Activated T-cell treated with anti-CD3 and anti-CD28 coated beads for 1 hour (primary cell): ENCODE data around the gene TP53I13.
"Not testable (repeated sequence)": the region's sequence is repeated elsewhere in the genome, so short reads cannot be mapped to it uniquely, and the experiment has no call there.

Source experiments
- DNase-seq: peaks from one replicate; pipeline ENCODE4 v3.0.0-alpha.2; 2020; ENCODE audit warnings: low read depth

Gene TP53I13, protein sequence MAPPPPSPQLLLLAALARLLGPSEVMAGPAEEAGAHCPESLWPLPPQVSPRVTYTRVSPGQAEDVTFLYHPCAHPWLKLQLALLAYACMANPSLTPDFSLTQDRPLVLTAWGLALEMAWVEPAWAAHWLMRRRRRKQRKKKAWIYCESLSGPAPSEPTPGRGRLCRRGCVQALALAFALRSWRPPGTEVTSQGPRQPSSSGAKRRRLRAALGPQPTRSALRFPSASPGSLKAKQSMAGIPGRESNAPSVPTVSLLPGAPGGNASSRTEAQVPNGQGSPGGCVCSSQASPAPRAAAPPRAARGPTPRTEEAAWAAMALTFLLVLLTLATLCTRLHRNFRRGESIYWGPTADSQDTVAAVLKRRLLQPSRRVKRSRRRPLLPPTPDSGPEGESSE

GRCh38 chr17:29568331-29569244 is at the start of gene TP53I13:
Gene TP53I13 (plus strand): TSS chr17:29568701. CDS start chr17:29568759, 58 bp downstream.
- peak; percentile 91 for DNase-seq

DNA sequence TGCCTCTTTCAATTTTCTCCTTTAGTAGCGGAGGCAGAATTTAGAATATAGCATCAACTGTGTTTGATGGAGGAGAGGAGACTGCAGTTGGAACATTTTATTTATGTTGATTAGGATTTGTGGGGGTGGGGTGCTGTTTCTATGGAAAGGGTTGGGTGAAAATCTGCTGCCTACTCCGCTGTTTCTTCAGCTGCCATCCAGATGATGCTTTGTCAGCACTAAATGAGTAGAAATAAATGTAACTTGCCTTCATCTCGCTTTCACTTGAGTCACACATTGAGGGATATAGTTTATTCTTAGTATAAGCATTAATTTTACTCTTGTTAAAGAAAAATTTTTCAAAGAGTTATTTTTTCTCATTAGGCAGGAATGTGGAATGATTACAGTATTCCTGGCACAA is 43.8 kb upstream of the TP53I13 start:
- no peak for DNase-seq

GRCh38 chr17:29526322-29526721 is 42.2 kb upstream of the TP53I13 start:
- no peak for DNase-seq

- DNase-seq = no peak
Measured at GRCh38 chr17:29533976-29534375, 34.5 kb upstream of the TP53I13 start.

GRCh38 chr17:29544066-29544465 is 24.4 kb upstream of the TP53I13 start:
- no peak for DNase-seq

GRCh38 chr17:29546085-29546484 is 22.4 kb upstream of the TP53I13 start:
- no peak for DNase-seq

DNA sequence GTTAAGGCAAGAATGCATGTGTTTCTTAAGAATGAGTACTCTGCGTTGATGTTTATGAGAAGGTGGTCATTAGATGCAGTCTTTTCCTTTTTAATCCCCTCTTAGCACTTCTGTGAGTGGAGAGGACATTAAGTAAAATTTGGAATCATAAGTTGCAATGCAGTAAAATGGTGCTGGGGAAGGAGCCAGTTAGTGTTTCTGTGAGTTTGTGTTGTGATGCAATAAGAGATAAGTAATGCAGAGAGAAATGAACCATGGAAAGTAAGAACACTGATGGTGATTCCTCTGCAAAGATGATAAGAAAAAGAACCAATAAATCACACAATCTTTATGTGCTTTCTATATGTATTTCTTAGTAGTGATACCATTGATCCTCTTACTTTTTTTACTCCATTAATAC is 21.7 kb upstream of the TP53I13 start:
- DNase-seq = no peak

DNA sequence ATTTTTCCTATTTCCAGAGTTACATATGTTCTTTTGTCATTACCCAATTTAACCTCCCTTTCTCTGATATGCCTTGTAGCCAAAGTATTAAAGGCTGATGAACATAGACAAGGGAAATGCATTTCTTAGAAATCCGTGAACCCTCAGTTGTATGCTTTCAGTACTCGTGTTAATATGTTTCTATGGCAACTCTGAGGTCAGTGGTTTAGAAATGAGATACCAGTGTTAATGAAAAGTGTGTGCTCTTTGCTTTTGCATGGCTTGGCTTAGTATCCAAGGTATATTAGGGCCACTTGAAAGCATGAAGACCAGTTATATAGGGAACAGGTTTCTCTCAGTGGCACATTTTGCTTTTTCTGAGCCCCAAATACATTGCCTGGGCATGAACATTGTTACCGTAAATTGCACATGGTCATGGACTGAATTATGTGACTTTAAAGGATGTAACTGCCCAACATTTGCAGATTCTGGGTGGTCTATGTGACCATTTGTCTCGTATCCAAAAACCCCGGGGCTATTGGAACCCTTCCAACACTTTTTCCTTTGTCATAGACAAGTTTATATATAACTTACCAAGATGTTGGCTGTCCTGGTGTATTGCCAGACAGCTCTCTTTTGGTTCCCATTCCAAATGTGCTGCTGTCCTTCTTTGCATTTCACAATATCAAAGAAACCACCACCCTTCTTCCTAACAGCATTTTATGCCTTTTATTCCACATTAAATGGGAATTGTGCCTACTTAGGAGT is 19.2 kb upstream of the TP53I13 start:
- no peak for DNase-seq

GRCh38 chr17:29555840-29556239 is 12.7 kb upstream of the TP53I13 start:
- no peak for DNase-seq

GRCh38 chr17:29557085-29557738 is 11.3 kb upstream of the TP53I13 start:
- no peak for DNase-seq

DNA sequence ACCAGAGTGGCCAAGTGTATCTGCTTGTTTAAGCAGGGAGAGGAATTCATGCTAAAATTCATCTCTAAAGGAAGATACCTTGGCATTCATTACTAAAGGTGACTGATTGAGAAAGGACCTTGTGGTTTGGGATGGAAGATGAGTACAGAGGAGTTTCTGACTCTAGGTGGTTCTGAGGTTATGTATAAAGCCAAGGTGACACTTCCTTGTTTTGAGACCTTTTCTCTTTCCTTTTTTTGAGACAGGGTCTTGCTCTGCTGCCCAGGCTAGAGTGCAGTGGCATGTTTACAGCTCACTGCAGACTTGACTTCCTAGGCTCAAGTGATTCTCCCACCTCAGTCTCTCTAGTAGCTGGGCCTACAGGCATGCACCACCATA is 10.8 kb upstream of the TP53I13 start:
- DNase-seq = no peak

GRCh38 chr17:29558139-29558538 is 10.4 kb upstream of the TP53I13 start:
- not testable (repeated sequence) for DNase-seq

DNA sequence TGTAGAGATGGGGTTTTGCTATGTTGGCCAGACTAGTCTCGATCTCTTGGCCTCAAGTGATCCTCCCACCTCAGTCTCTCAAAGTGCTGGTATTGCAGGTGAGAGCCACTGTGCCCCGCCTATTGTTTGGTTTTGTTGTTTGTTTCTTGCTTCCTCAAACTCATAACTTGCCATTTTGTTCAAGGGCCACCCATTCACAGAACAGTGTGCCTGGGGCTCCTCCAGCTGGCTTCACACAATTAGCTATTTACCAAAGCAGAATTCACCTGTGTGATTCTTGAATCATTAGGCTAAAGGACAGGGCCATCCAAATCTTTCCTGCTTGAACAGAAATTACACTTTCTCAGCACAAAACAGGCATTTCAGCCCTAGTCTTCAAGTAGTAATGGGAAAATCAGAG is 8.9 kb upstream of the TP53I13 start:
- DNase-seq = no peak

GRCh38 chr17:29560316-29560715 is 8.2 kb upstream of the TP53I13 start:
- no peak for DNase-seq

GRCh38 chr17:29561554-29562517 is 6.7 kb upstream of the TP53I13 start:
- no peak for DNase-seq

DNA sequence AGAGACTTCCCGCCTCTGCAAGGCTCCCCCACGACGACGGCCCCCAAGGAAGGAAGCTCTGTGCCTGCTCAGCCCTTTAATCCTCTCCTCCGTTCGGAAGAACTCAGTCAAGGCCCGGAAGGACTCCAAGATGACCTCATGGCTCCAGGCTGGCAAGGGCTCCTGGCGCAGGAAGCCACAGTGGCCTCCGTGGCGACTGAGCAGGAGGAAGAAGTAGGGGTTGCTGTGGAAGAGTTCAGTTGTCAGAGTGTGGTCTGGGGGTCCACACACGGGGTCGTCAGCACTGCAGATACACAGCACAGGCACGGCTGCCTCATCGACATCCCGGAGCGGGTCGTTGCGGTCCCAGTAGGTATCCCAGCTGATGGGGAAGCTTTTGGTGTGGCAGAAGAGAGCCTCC is 5.9 kb upstream of the TP53I13 start:
- no peak for DNase-seq

- DNase-seq = no peak
Measured at GRCh38 chr17:29563816-29564215, 4.7 kb upstream of the TP53I13 start.

- DNase-seq = no peak
Measured at GRCh38 chr17:29565643-29566472, 2.6 kb upstream of the TP53I13 start.

DNA sequence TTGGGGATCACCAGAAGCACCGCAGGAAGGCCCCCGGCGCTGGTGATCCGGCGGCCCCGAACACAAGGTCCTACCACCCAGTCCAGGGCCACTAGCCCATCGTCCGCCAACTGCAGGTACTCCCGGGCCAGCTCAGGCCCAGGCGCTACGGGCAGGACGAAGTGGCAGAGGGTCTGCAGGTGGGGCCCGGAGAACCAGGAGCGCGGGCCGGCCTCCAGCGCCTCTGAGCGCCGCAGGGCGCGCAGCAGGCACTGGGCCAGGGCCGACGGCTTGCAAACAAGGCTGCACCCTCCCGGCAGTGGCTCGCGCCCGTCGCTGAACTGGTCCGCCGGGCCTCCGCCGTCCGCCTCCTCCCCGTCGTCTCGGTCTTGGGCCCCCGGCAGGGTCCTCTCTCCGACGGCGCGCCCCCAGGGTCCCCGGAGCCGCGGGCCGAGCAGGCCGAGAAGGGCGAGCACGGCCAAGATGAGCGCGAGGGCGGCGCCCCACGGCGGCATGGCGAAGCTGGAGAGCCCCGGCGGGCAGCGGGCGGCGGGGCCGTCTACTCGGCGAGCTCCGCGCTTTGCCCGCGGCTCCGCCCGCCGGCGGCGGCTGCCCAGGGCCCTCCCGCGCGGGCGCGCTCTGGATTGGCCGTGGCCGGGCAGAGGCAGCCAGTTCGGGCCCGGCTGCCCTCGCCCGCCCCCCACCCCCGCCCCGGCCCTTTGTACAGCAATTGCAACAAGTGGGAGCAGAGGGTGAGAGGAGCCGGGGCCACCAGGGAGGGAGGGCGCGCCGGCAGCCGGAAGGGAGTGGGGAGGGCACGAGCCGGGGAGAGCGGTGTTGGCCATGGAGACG is 1.8 kb upstream of the TP53I13 start, which contains the start of gene ABHD15:
TSS of gene ABHD15 (minus strand) at position 565 of the 831 bp plus-strand sequence. CDS start at position 494, 71 bp downstream.
- no peak for DNase-seq
